OCI-LY7 (cell line): Measurements from ENCODE around the gene FOXP1. TPM values are rescaled to one million over a fixed set of nuclear protein-coding genes. Genes with fewer than 3 reads are reported as not detected.

Experiments
- BruUV-seq: library from RNA; stranded (reverse); fragments of 400-500 nt; replicated peaks from 2 replicates; lab custom pipeline; 2021; lab: Mats Ljungman, UMichigan
- CTCF ChIA-PET: fragments of 300-600 bp; sonication (Branson Sonifier 250); formaldehyde crosslinking; loops from one replicate; lab custom pipeline; 2022; ENCODE audit warnings: antibody characterized with exemption; ENCODE audit not compliant: unreplicated experiment; lab: Charles Lee
- POLR2A ChIA-PET: fragments of 300-600 bp; sonication (Branson Sonifier 250); formaldehyde crosslinking; loops from one replicate; lab custom pipeline; 2022; ENCODE audit warnings: antibody characterized with exemption; lab: Charles Lee
- DNase-seq: peaks from one replicate; pipeline ENCODE4 v3.0.0-alpha.2; 2015; ENCODE audit warnings: low spot score
- H2AFZ ChIP-seq: fragments of 200-600 bp; sonication (generic), shearing (Covaris generic); 2 replicates; pipeline ENCODE4 v1.6.1; 2014; ENCODE audit warnings: mild to moderate bottlenecking, antibody characterized with exemption, low read length, moderate library complexity
- H3K27ac ChIP-seq: fragments of 200-600 bp; sonication (generic); 2 replicates; pipeline ENCODE4 v1.5.1; 2014; ENCODE audit warnings: mixed run types, low read depth, mild to moderate bottlenecking, moderate library complexity, low read length, inconsistent platforms; ENCODE audit not compliant: poor library complexity, severe bottlenecking
- H3K36me3 ChIP-seq: fragments of 200-600 bp; sonication (generic); 2 replicates; pipeline ENCODE4 v1.6.1; 2014; ENCODE audit warnings: mild to moderate bottlenecking, antibody characterized with exemption, low read length, moderate library complexity, mixed read lengths; ENCODE audit not compliant: insufficient read depth
- H3K4me1 ChIP-seq: fragments of 200-600 bp; sonication (generic); 2 replicates; pipeline ENCODE4 v1.5.1; 2014; ENCODE audit warnings: mild to moderate bottlenecking, low read length; ENCODE audit not compliant: insufficient read depth, poor library complexity, severe bottlenecking
- H3K4me2 ChIP-seq: fragments of 200-600 bp; sonication (generic); 2 replicates; pipeline ENCODE4 v1.6.1; 2014; ENCODE audit warnings: mild to moderate bottlenecking, low read length
- H3K4me3 ChIP-seq: fragments of 200-600 bp; sonication (generic); 2 replicates; pipeline ENCODE4 v1.5.1; 2014; ENCODE audit warnings: mild to moderate bottlenecking, low read depth, low read length; ENCODE audit not compliant: poor library complexity, severe bottlenecking
- H3K79me2 ChIP-seq: fragments of 200-600 bp; sonication (generic); 2 replicates; pipeline ENCODE4 v1.6.1; 2016; ENCODE audit warnings: low read depth, mild to moderate bottlenecking, low read length, moderate library complexity, mixed read lengths; ENCODE audit not compliant: insufficient read depth
- H3K9me2 ChIP-seq: fragments of 200-600 bp; sonication (generic); 2 replicates; pipeline ENCODE4 v1.6.1; 2016; ENCODE audit warnings: mild to moderate bottlenecking, low read length, mixed read lengths; ENCODE audit not compliant: insufficient read depth
- H3K9me3 ChIP-seq: fragments of 200-600 bp; sonication (generic); 2 replicates; pipeline ENCODE4 v1.6.1; 2014; ENCODE audit warnings: mild to moderate bottlenecking, mixed run types, low read length, mixed read lengths
- H4K20me1 ChIP-seq: fragments of 200-600 bp; sonication (generic); 2 replicates; pipeline ENCODE4 v1.6.1; 2014; ENCODE audit warnings: mild to moderate bottlenecking, antibody characterized with exemption, low read length, moderate library complexity, mixed read lengths; ENCODE audit not compliant: insufficient read depth
- EZH2phosphoT487 ChIP-seq: fragments of 200-600 bp; sonication (generic); IDR thresholded peaks from 2 replicates; pipeline ENCODE4 v1.6.1; 2018; ENCODE audit warnings: low read depth, borderline replicate concordance, mild to moderate bottlenecking, mixed run types, antibody characterized with exemption, low read length, moderate library complexity, mixed read lengths
- intact Hi-C: fragments of 100-400 bp; cut with micrococcal nuclease; formaldehyde crosslinking; loops from one replicate; pipeline ENCODE4 v1.10.0; 2022; ENCODE audit not compliant: unreplicated experiment
- total RNA-seq, 2 experiments: library from RNA; depleted of rRNA in 1 of 2; stranded (reverse); fragments of >200 nt in 1 of 2; shearing (Covaris generic) in 1 of 2; gene quantifications; 2 replicates each; pipeline ENCODE4 v1.2.3, GENCODE V29; 2014 to 2022
- TF ChIP-seq, protein P1 (sequence below): fragments of 200-600 bp; sonication (generic); conservative IDR thresholded peaks from 2 replicates; pipeline ENCODE4 v1.5.1; 2014; ENCODE audit warnings: mild to moderate bottlenecking, antibody characterized with exemption, low read length, moderate library complexity, mixed read lengths

Gene FOXP1
- total RNA-seq, 2 experiments from 2014 or later = 87.3 to 151 TPM

DNA sequence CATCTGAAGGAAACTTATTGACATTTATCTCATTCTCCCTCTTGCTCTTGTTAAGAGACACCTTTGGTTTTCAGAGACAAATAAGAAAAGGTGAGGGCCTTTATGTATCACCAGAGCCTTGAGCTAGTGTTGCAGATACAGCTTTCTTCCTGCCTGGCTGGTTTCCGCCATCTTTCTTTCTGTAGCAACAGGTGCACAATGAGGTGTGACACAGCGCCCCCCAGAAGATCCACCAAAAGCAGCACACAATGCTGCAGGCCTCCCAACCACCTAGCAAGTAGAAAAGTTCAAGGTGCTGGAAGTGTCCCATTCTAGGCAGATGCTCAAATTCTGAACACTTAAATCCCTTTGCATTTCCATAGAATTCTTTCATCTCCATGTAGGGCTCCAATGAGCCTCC, 106.6 kb downstream of the FOXP1 start:
- Histone ChIP-seq H3K4me1 (no peaks in the 10 kb centered on the region), H3K9me2 (no peaks in the 10 kb centered on the region), H3K36me3 (peaks cover 25% of the 10 kb centered on the region), H3K27ac (no peak overlapping the region), H4K20me1 (no peaks in the 10 kb centered on the region), H3K9me3 (no peaks in the 10 kb centered on the region), H3K4me2 (no peak overlapping the region), H3K4me3 (no peak overlapping the region), H2AFZ (no peak overlapping the region), H3K79me2 (peaks cover 12% of the 10 kb centered on the region; the same call in 1 of the 2 replicates)
- DNase-seq = no peak
- intact Hi-C loops = no loop called here
- POLR2A ChIA-PET = interaction anchor here (0.8 to 1.8 kb wide), 8 partner anchors 11 to 26 kb away, joined by 3 to 6 read pairs (median 4); no protein-coding TSS in a partner anchor
- no peak for TF ChIP-seq EZH2phosphoT487
- TF ChIP-seq, protein P1, sequence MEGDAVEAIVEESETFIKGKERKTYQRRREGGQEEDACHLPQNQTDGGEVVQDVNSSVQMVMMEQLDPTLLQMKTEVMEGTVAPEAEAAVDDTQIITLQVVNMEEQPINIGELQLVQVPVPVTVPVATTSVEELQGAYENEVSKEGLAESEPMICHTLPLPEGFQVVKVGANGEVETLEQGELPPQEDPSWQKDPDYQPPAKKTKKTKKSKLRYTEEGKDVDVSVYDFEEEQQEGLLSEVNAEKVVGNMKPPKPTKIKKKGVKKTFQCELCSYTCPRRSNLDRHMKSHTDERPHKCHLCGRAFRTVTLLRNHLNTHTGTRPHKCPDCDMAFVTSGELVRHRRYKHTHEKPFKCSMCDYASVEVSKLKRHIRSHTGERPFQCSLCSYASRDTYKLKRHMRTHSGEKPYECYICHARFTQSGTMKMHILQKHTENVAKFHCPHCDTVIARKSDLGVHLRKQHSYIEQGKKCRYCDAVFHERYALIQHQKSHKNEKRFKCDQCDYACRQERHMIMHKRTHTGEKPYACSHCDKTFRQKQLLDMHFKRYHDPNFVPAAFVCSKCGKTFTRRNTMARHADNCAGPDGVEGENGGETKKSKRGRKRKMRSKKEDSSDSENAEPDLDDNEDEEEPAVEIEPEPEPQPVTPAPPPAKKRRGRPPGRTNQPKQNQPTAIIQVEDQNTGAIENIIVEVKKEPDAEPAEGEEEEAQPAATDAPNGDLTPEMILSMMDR = peak; percentile 44
- CTCF ChIA-PET = no interaction called here
- no TSS peak for BruUV-seq

DNA sequence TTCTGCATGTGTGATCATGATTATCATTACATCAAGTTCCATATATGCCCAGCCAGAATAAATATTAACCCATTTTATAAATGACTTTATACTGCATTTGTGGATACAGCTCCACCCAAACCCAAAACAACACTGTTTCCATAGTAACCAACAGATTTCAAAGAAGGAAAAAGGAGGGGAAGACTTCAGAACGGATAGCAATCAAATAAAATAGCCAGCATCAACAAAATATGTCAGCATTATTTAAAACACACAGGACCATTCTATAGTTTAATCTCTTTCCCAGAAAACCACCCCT, 114.4 kb downstream of the FOXP1 start:
- intact Hi-C loops = no loop called here
- POLR2A ChIA-PET = interaction anchor here (0.6 to 2.0 kb wide), 5 partner anchors 11 to 167 kb away, joined by 3 to 7 read pairs (median 3); no protein-coding TSS in a partner anchor
- H3K36me3 ChIP-seq = peaks cover 21% of the 10 kb centered on the region
- H3K4me2 ChIP-seq = no peak overlapping the region
- H3K9me3 ChIP-seq = no peaks in the 10 kb centered on the region
- DNase-seq = no peak
- no peak overlapping the region for H3K4me3 ChIP-seq
- no peak overlapping the region for H2AFZ ChIP-seq
- no peaks in the 10 kb centered on the region for H3K4me1 ChIP-seq
- no peak overlapping the region for H3K27ac ChIP-seq
- no peaks in the 10 kb centered on the region for H3K9me2 ChIP-seq
- no peaks in the 10 kb centered on the region for H3K79me2 ChIP-seq
- CTCF ChIA-PET = no interaction called here
- H4K20me1 ChIP-seq = 0 out of 2 replicates have a peak, but pooled peaks cover 4% of the 10 kb centered on the region
- TF ChIP-seq EZH2phosphoT487 = no peak
- TF ChIP-seq, protein P1 = no peak
- BruUV-seq = no TSS peak

DNA sequence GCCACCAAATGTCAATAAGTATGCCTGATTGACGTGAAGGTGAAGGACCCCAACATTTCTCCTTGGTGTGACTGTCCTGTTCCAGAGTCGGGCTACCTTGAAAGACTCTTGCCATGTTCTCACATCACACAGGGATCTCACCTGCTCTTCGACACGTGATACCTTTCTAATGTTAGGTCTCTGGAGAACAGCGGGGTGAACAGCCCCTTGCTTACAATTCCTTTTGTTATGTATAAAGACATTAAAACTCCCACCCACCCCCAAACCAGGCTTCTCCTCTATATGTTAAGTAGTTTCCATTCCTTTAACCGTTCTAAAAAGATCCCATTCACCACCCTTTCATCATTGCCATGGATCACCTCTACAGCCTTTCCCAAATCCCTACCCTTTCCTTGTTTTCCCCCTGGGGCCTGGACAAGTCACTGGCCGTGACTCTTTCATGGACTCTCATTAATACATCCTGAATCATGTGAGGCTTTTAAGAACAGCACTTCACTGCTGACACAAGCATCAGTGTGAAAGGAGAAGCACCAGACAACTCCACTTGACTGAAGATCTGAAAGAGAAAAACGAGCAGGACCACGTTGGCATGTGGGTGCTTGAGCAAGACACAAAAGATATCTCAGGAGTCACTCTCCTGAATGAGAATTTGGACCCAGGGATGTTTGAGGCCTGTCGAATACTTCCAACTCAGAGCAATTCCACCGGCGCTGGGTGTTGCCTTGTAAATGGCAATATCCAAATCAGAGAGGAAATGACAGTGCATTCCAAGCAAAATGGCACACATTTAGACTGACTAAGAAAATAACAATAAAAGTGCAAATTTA, 115.0 kb downstream of the FOXP1 start:
- no peak overlapping the region for H3K4me3 ChIP-seq
- H3K9me2 ChIP-seq = no peaks in the 10 kb centered on the region
- ChIA-PET CTCF (no interaction called here), POLR2A (no interaction called here)
- no peaks in the 10 kb centered on the region for H3K9me3 ChIP-seq
- H3K4me2 ChIP-seq = no peak overlapping the region
- H3K36me3 ChIP-seq = peaks cover 15% of the 10 kb centered on the region
- 0 out of 2 replicates have a peak, but pooled peaks cover 4% of the 10 kb centered on the region for H4K20me1 ChIP-seq
- no TSS peak for BruUV-seq
- no peak overlapping the region for H2AFZ ChIP-seq
- H3K27ac ChIP-seq = no peak overlapping the region
- H3K79me2 ChIP-seq = no peaks in the 10 kb centered on the region
- no peaks in the 10 kb centered on the region for H3K4me1 ChIP-seq
- no peak for TF ChIP-seq EZH2phosphoT487
- TF ChIP-seq, protein P1 = no peak
- intact Hi-C loops = no loop called here
- no peak for DNase-seq
